ENCODE data around the gene U2SURP. TPM values are rescaled to one million over a fixed set of nuclear protein-coding genes. Genes with fewer than 3 reads are reported as not detected.

U2SURP gene
- total RNA-seq, 4 donors from 2014 or later: 92.4 to 104 (median 95.6) TPM

DNA sequence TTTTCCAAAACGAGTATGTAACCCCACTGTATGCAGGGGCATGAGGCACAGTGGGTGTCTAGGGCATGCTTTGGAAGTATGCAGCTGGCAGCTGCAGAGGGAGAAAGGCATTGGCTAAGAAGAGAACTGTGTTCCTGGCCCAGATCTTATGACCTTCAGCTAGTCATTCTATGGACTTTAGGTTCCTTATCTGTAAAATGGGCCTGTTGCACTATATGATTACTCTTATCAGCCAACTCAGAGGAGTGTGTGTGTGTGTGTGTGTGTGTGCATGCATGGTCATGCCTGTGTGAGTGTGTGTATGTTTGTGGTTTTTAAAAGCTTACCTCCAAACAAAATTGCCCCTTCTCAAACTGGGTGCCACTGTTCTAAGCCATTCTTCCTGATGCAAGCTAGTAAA, 90.8 kb downstream of the U2SURP start:
- H3K36me3 ChIP-seq: no peaks in the 10 kb centered on the region

DNA sequence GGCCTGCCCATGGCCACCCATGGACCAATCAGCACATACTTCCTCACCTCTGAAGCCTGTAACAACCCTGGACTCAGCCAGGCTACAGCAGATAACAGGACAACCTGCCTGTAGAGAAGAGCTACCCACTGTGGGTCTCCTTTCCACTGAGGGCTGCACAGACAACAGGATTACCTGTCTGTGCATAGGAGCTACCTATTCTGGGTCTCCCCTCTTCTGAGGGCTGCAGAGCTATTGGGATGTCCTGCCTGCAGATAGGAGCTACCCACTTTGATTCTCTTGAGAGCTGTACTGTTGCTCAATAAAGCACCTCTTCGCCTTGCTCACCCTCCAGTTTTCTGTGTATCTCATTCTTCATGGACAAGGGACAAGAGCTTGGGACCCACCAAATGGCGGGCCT, 94.4 kb downstream of the U2SURP start:
- Histone ChIP-seq H3K4me1 (no peaks in the 10 kb centered on the region), H3K36me3 (no peaks in the 10 kb centered on the region), H3K27ac (no peak overlapping the region), H3K27me3 (no peaks in the 10 kb centered on the region), H3K9me3 (no peaks in the 10 kb centered on the region), H3K4me3 (no peak overlapping the region)
- WGBS, 2 donors: 91 to 100% methylated on average over 2 of the region's 2 CpGs
- TF ChIP-seq, protein P1, sequence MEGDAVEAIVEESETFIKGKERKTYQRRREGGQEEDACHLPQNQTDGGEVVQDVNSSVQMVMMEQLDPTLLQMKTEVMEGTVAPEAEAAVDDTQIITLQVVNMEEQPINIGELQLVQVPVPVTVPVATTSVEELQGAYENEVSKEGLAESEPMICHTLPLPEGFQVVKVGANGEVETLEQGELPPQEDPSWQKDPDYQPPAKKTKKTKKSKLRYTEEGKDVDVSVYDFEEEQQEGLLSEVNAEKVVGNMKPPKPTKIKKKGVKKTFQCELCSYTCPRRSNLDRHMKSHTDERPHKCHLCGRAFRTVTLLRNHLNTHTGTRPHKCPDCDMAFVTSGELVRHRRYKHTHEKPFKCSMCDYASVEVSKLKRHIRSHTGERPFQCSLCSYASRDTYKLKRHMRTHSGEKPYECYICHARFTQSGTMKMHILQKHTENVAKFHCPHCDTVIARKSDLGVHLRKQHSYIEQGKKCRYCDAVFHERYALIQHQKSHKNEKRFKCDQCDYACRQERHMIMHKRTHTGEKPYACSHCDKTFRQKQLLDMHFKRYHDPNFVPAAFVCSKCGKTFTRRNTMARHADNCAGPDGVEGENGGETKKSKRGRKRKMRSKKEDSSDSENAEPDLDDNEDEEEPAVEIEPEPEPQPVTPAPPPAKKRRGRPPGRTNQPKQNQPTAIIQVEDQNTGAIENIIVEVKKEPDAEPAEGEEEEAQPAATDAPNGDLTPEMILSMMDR (IDR thresholded peaks at IDR 0.05): no peak
- TF ChIP-seq EP300 (IDR thresholded peaks at IDR 0.05): no peak
- TF ChIP-seq POLR2A (IDR thresholded peaks at IDR 0.05): no peak
- no peak for DNase-seq (ENCODE audit: low spot score in 2 of 2)

More for the DNA sequence above, 90.8 kb downstream of the U2SURP start:
- Histone ChIP-seq H3K4me3 (no peak overlapping the region), H3K4me1 (no peaks in the 10 kb centered on the region), H3K9me3 (no peaks in the 10 kb centered on the region), H3K27me3 (no peaks in the 10 kb centered on the region), H3K27ac (no peak overlapping the region)
- TF ChIP-seq POLR2A (IDR thresholded peaks at IDR 0.05): no peak
- 70 to 71% methylated on average over 1 of the region's 1 CpG for WGBS, 2 donors
- DNase-seq (ENCODE audit: low spot score in 2 of 2): no peak

DNA sequence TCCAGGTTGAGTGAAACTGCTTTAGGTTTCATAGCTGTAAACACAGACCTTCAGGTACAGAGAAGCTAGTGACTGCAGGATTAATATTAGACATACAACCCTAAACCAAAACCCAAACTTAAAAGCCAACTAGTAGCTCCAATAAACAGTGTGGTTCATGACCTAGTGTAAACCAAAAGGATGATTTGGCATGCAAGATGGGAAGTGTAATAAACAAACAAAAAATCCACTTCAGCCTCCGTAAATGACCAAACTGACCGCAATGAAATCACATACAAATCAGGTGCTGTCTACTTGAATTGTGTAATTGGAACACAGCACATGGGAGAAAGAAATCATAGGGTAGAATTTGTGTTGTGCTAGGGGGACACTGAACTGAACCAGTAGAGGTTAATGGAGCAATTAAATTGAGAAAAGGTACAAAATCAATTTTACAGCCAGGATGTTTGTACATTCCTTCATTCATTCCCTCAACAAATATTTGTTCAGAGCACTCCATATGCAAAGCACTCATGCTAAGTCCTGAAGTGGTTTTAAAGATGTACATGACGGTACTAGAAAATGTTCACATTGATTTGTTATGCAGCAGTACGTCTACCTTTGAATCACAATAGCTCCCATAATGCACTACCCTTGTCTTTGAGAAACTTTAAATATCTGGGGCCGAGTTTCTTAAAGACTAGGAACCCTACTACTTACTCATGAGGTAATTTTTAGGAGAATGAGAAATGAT, 96.8 kb downstream of the U2SURP start:
- H3K4me3 ChIP-seq: no peak overlapping the region
- no peak overlapping the region for H3K27ac ChIP-seq
- H3K9me3 ChIP-seq: no peaks in the 10 kb centered on the region
- H3K36me3 ChIP-seq: no peaks in the 10 kb centered on the region
- DNase-seq (ENCODE audit: low spot score in 2 of 2): no peak
- peaks cover 0 to 4% of the 10 kb centered on the region in 2 donors for H3K27me3 ChIP-seq
- TF ChIP-seq POLR2A (IDR thresholded peaks at IDR 0.05) (no peak), EP300 (IDR thresholded peaks at IDR 0.05) (no peak)
- WGBS, 2 donors: 90 to 93% methylated on average over 5 of the region's 5 CpGs
- H3K4me1 ChIP-seq: no peaks in the 10 kb centered on the region

DNA sequence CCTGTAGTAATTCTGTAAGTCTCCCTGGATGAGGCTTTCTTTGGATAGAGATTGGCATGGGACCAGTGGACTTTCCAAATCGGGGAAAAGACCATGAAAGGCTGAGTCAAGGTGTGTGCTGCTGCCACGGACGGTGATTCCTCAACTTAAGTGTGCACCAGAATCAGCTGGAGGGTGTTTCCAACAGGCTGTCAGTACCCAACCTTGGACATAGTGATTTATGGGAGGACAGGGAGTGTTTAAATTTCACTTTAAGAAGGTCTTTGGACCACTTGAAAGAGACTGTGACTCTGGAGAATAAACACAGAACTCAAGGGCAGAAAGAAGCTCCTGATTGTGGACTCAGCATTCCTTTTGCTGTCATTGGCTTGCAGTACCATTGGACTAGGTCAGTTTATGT, 97.8 kb downstream of the U2SURP start:
- Histone ChIP-seq H3K4me3 (no peak overlapping the region), H3K27ac (no peak overlapping the region), H3K4me1 (no peaks in the 10 kb centered on the region), H3K9me3 (peaks cover 0 to 7% (median 0%) of the 10 kb centered on the region in 4 donors), H3K36me3 (no peaks in the 10 kb centered on the region), H3K27me3 (peaks cover 0 to 4% of the 10 kb centered on the region in 2 donors)
- DNase-seq (ENCODE audit: low spot score in 2 of 2): no peak
- TF ChIP-seq POLR2A (IDR thresholded peaks at IDR 0.05): no peak
- WGBS, 2 donors: 59 to 72% methylated on average over 3 of the region's 3 CpGs

DNA sequence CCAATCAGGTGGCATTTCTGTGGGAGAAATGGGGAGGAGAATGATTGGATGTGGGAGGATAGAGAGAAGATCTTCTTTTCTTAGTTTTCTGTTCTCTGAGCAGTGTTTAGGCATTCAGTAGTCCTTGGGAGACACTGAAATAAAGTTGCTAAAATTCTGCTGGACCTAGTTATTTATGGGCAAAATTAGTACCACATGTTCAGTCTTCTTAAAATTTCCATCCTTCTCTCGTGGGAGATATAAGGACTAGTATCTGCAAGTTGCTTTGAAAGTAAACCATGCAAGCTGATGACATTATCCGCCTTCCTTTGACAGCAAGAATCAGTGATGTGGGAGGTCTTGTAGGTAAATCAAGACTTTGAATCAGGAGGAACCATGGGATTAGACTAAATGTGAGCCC, 98.3 kb downstream of the U2SURP start:
- Histone ChIP-seq H3K9me3 (peaks cover 0 to 12% (median 1%) of the 10 kb centered on the region in 4 donors), H3K4me3 (no peak overlapping the region), H3K4me1 (no peaks in the 10 kb centered on the region), H3K27ac (no peak overlapping the region), H3K36me3 (no peaks in the 10 kb centered on the region), H3K27me3 (peaks cover 0 to 4% of the 10 kb centered on the region in 2 donors)
- WGBS, 2 donors: 59 to 60% methylated on average over 2 of the region's 2 CpGs
- TF ChIP-seq, protein P1 (IDR thresholded peaks at IDR 0.05): no peak
- TF ChIP-seq POLR2A (IDR thresholded peaks at IDR 0.05) (no peak), EP300 (IDR thresholded peaks at IDR 0.05) (no peak)
- DNase-seq (ENCODE audit: low spot score in 2 of 2): no peak

DNA sequence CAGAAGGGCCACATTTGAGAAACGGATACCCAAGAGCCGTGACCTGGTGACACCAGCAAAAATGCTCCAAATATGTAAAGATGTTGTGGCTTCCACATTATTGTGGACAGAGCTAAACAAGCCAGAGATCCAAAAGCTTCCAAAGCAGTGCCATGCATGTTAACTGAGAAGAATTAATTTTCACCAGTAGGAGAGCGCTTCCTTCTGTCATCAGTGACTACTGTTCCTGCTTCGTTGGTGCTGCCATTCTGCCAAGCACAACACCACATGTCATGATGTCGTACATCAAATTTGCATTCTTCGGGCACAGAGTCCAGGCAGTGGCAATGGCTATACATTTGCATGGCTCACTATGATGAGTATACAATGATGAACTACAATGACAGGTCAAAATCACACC, 99.1 kb downstream of the U2SURP start:
- Histone ChIP-seq H3K4me3 (no peak overlapping the region), H3K9me3 (peaks cover 0 to 20% (median 2%) of the 10 kb centered on the region in 4 donors), H3K36me3 (no peaks in the 10 kb centered on the region), H3K27me3 (peaks cover 0 to 4% of the 10 kb centered on the region in 2 donors), H3K4me1 (no peaks in the 10 kb centered on the region), H3K27ac (no peak overlapping the region)
- no peak for TF ChIP-seq POLR2A (IDR thresholded peaks at IDR 0.05)
- no peak for TF ChIP-seq EP300 (IDR thresholded peaks at IDR 0.05)
- TF ChIP-seq, protein P1 (IDR thresholded peaks at IDR 0.05): no peak
- 78 to 86% methylated on average over 6 of the region's 6 CpGs for WGBS, 2 donors
- no peak for DNase-seq (ENCODE audit: low spot score in 2 of 2)
